ENCODE results near the gene ZNF846.

DNA sequence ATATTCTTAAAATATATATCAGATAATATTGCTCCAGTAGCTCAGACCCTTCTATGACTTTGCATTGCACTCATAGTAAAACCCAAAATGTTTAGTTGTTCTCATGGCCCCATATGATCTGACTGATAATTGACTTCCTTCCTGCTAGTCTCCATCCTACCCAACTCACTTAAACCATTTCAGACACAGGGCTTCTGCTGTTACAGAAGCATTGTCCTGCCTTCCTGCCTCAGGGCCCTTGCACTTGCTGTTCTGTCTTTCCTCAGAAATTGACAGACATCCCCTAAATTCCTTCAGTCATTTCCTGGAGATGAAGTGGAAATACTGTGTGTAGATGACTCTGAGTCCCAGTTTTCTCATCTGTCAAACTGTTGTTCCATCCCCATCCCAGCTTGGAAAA, 30.6 kb upstream of the ZNF846 start:
- TF ChIP-seq EZH2 (IDR thresholded peaks at IDR 0.05; ENCODE audit: low read depth, unreplicated experiment) (no peak), POLR2AphosphoS5 (IDR thresholded peaks at IDR 0.05; ENCODE audit: low read depth) (no peak), EZH2phosphoT487 (IDR thresholded peaks at IDR 0.05; ENCODE audit: unreplicated experiment) (no peak), STAT1 (IDR thresholded peaks at IDR 0.05; ENCODE audit: unreplicated experiment) (no peak), CREB1 (CRISPR knock-in tag; IDR thresholded peaks at IDR 0.05; ENCODE audit: low read depth) (no peak), ZNF114 (CRISPR knock-in tag; IDR thresholded peaks at IDR 0.05) (no peak), JUNB (IDR thresholded peaks at IDR 0.05; ENCODE audit: unreplicated experiment) (no peak), ZNF462 (CRISPR knock-in tag; IDR thresholded peaks at IDR 0.05) (no peak), ZNF331 (CRISPR knock-in tag; IDR thresholded peaks at IDR 0.05; ENCODE audit: low read depth) (no peak)
- TF ChIP-seq, protein P1, sequence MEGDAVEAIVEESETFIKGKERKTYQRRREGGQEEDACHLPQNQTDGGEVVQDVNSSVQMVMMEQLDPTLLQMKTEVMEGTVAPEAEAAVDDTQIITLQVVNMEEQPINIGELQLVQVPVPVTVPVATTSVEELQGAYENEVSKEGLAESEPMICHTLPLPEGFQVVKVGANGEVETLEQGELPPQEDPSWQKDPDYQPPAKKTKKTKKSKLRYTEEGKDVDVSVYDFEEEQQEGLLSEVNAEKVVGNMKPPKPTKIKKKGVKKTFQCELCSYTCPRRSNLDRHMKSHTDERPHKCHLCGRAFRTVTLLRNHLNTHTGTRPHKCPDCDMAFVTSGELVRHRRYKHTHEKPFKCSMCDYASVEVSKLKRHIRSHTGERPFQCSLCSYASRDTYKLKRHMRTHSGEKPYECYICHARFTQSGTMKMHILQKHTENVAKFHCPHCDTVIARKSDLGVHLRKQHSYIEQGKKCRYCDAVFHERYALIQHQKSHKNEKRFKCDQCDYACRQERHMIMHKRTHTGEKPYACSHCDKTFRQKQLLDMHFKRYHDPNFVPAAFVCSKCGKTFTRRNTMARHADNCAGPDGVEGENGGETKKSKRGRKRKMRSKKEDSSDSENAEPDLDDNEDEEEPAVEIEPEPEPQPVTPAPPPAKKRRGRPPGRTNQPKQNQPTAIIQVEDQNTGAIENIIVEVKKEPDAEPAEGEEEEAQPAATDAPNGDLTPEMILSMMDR (conservative IDR thresholded peaks at IDR 0.05; ENCODE audit: low read depth in 2 of 2): no peak
- TF ChIP-seq, protein P2, sequence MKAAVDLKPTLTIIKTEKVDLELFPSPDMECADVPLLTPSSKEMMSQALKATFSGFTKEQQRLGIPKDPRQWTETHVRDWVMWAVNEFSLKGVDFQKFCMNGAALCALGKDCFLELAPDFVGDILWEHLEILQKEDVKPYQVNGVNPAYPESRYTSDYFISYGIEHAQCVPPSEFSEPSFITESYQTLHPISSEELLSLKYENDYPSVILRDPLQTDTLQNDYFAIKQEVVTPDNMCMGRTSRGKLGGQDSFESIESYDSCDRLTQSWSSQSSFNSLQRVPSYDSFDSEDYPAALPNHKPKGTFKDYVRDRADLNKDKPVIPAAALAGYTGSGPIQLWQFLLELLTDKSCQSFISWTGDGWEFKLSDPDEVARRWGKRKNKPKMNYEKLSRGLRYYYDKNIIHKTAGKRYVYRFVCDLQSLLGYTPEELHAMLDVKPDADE (IDR thresholded peaks at IDR 0.05): no peak
- TF ChIP-seq, protein P3, sequence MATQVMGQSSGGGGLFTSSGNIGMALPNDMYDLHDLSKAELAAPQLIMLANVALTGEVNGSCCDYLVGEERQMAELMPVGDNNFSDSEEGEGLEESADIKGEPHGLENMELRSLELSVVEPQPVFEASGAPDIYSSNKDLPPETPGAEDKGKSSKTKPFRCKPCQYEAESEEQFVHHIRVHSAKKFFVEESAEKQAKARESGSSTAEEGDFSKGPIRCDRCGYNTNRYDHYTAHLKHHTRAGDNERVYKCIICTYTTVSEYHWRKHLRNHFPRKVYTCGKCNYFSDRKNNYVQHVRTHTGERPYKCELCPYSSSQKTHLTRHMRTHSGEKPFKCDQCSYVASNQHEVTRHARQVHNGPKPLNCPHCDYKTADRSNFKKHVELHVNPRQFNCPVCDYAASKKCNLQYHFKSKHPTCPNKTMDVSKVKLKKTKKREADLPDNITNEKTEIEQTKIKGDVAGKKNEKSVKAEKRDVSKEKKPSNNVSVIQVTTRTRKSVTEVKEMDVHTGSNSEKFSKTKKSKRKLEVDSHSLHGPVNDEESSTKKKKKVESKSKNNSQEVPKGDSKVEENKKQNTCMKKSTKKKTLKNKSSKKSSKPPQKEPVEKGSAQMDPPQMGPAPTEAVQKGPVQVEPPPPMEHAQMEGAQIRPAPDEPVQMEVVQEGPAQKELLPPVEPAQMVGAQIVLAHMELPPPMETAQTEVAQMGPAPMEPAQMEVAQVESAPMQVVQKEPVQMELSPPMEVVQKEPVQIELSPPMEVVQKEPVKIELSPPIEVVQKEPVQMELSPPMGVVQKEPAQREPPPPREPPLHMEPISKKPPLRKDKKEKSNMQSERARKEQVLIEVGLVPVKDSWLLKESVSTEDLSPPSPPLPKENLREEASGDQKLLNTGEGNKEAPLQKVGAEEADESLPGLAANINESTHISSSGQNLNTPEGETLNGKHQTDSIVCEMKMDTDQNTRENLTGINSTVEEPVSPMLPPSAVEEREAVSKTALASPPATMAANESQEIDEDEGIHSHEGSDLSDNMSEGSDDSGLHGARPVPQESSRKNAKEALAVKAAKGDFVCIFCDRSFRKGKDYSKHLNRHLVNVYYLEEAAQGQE (IDR thresholded peaks at IDR 0.05; ENCODE audit: unreplicated experiment): no peak
